Activated B cell treated with CpG ODN at 0.5 μM for 24 hours (primary cell): Measurements from ENCODE around the gene C10orf143. TPM values are rescaled to one million over a fixed set of nuclear protein-coding genes. Genes with fewer than 3 reads are reported as not detected.

Experiments used
- ATAC-seq: fragments of 200-7000 bp; cut with Tn5 transposase; one replicate; pipeline ENCODE4 v1.10.0; 2021; ENCODE audit warnings: low read depth, mild to moderate bottlenecking, moderate library complexity
- CTCF ChIA-PET: fragments of 350-600 bp; sonication (Branson Sonifier 250); formaldehyde crosslinking; loops from one replicate; lab custom pipeline; 2021; ENCODE audit warnings: antibody characterized with exemption; lab: Charles Lee
- POLR2A ChIA-PET: fragments of 350-600 bp; sonication (Branson Sonifier 250); formaldehyde crosslinking; loops from one replicate; lab custom pipeline; 2021; ENCODE audit warnings: antibody characterized with exemption; lab: Charles Lee
- DNase-seq: peaks from one replicate; pipeline ENCODE4 v3.0.0; 2022
- H3K27ac Mint-ChIP-seq: one replicate; pipeline ENCODE4 v1.8.0; 2020; ENCODE audit warnings: mixed read lengths
- H3K27me3 Mint-ChIP-seq: one replicate; pipeline ENCODE4 v1.8.0; 2021; ENCODE audit warnings: mixed read lengths
- H3K36me3 Mint-ChIP-seq: one replicate; pipeline ENCODE4 v1.8.0; 2021; ENCODE audit warnings: low read depth, mixed read lengths
- H3K4me1 Mint-ChIP-seq: one replicate; pipeline ENCODE4 v1.8.0; 2021; ENCODE audit warnings: mixed read lengths
- H3K4me3 Mint-ChIP-seq: one replicate; pipeline ENCODE4 v1.8.0; 2020; ENCODE audit warnings: mild to moderate bottlenecking, mixed read lengths
- H3K9me3 Mint-ChIP-seq: one replicate; pipeline ENCODE4 v1.8.0; 2020; ENCODE audit warnings: mixed read lengths
- CTCF ChIP-seq: fragments of 200-600 bp; IDR thresholded peaks from one replicate; pipeline ENCODE4 v1.8.0; 2022; ENCODE audit warnings: antibody characterized with exemption, mild to moderate bottlenecking
- intact Hi-C: fragments of 100-400 bp; cut with micrococcal nuclease; formaldehyde crosslinking; loops from one replicate; pipeline ENCODE4 v1.15.1; 2024
- total RNA-seq: library from RNA; stranded (reverse); gene quantifications from 2 replicates; pipeline ENCODE4 v1.2.3, GENCODE V29; 2022

The C10orf143 gene
- total RNA-seq, 1 donor from 2014 or later, result 10.1 TPM

DNA sequence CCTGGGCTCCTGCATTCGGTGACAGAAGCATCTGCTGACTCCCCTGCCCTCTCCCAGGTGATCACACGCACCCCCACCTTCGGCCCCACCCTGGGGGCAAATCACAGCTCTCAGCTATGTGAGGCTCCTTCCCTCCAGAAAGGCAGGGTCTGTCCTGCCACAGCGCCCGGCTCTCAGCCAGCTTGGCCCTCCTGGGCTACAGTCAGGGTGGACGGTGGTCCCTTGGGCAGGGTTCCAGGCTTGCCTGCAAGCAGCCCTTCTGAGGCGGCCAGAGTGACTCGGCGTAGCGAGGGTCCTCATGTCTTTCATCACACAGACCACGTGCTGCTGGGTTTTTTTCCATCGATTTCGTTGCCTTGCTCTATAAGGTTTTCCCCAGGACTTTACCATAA lies 93.0 kb downstream of the C10orf143 start:
- no peak for ATAC-seq
- H3K4me1 Mint-ChIP-seq, result no peaks in the 10 kb centered on the region
- intact Hi-C loops, result no loop called here
- CTCF ChIA-PET, result no interaction called here
- no peak overlapping the region for H3K27ac Mint-ChIP-seq
- no peak for TF ChIP-seq CTCF
- POLR2A ChIA-PET, result no interaction called here
- H3K9me3 Mint-ChIP-seq, result no peaks in the 10 kb centered on the region
- H3K27me3 Mint-ChIP-seq, result no peaks in the 10 kb centered on the region
- H3K4me3 Mint-ChIP-seq, result no peak overlapping the region
- no peaks in the 10 kb centered on the region for H3K36me3 Mint-ChIP-seq
- no peak for DNase-seq

- DNase-seq (no peak), ATAC-seq (no peak)
- ChIA-PET POLR2A (no interaction called here), CTCF (no interaction called here)
- no peak for TF ChIP-seq CTCF
- Mint-ChIP-seq H3K4me1 (no peaks in the 10 kb centered on the region), H3K36me3 (no peaks in the 10 kb centered on the region), H3K9me3 (no peaks in the 10 kb centered on the region), H3K27me3 (no peaks in the 10 kb centered on the region), H3K4me3 (no peak overlapping the region), H3K27ac (no peak overlapping the region)
- intact Hi-C loops, result no loop called here
These were observed 93.5 kb downstream of the C10orf143 start for GRCh38 chr10:130016993-130017630.

DNA sequence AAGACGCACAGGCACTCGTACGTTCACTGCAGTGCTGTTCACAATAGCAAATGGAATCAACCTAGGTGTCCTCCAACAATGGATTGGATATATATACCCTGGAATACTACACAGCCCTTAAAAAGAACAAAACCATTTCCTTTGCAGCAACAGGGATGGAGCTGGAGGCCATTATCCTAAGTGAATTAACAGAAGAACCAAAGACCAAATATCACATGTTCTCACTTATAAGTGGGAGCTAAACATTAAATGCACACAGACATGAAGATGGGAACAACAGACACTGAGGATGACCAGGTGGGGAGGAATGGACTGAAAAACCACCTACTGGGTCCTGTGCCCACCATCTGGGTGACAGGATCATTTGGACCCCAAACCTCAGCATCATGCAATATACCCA lies 94.5 kb downstream of the C10orf143 start:
- Mint-ChIP-seq H3K27ac (no peak overlapping the region), H3K36me3 (no peaks in the 10 kb centered on the region), H3K4me1 (no peaks in the 10 kb centered on the region), H3K4me3 (no peak overlapping the region), H3K9me3 (no peaks in the 10 kb centered on the region), H3K27me3 (peaks cover 3% of the 10 kb centered on the region)
- intact Hi-C loops, result no loop called here
- ATAC-seq (no peak), DNase-seq (no peak)
- TF ChIP-seq CTCF, result no peak
- CTCF ChIA-PET, result no interaction called here
- POLR2A ChIA-PET, result no interaction called here

DNA sequence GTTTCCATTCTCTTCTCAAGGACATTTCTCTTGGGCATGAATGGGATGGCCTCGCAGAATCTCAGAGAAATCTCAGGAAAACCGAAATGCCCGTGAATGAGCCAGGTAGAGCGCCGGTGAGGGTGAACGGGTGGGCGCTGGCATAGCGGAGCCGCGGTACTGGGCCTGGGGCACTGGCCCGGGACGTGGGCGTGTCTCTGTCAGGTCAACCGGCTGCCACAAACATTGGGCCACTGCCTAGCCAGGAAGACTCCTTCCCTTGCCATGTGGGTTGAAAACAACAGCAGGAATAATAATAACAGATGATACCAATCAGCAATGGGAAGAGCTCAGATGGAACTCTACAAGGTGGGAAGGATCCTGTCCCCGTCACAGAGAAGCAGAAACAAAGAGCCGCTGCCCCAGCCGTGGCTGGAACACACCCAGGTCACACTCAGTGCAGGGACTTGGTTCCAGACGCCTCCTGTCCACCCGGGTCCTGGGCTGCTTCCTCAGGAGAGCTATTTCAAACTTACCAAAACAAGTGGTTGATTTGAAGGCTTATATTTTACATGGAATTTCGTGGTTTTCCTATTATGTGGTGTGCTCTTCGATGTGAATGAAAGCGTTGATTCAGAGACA lies 95.4 kb downstream of the C10orf143 start:
- POLR2A ChIA-PET, result no interaction called here
- Mint-ChIP-seq H3K27me3 (peaks cover 3% of the 10 kb centered on the region), H3K4me1 (no peaks in the 10 kb centered on the region), H3K36me3 (no peaks in the 10 kb centered on the region), H3K27ac (no peak overlapping the region), H3K9me3 (no peaks in the 10 kb centered on the region), H3K4me3 (no peak overlapping the region)
- intact Hi-C loops, result no loop called here
- DNase-seq (no peak), ATAC-seq (no peak)
- CTCF ChIA-PET, result no interaction called here
- TF ChIP-seq CTCF, result no peak

GRCh38 chr10:130014263-130015074 lies 96.2 kb downstream of the C10orf143 start:
- no peaks in the 10 kb centered on the region for H3K4me1 Mint-ChIP-seq
- POLR2A ChIA-PET, result no interaction called here
- intact Hi-C loops, result no loop called here
- no peak for TF ChIP-seq CTCF
- H3K4me3 Mint-ChIP-seq, result no peak overlapping the region
- ATAC-seq (no peak), DNase-seq (no peak)
- no peaks in the 10 kb centered on the region for H3K9me3 Mint-ChIP-seq
- no peak overlapping the region for H3K27ac Mint-ChIP-seq
- H3K36me3 Mint-ChIP-seq, result no peaks in the 10 kb centered on the region
- CTCF ChIA-PET, result no interaction called here
- H3K27me3 Mint-ChIP-seq, result peaks cover 6% of the 10 kb centered on the region
